ENCODE data around the gene NDUFV3. TPM values are rescaled to one million over a fixed set of nuclear protein-coding genes. Genes with fewer than 3 reads are reported as not detected.

Gene NDUFV3
- polyA plus RNA-seq, 1 donor (not counting 4 experiments of a cell fraction or from before 2014, with no cell fraction given), result 28.9 TPM

- H3K9me1 ChIP-seq (ENCODE audit: control insufficient read depth, extremely low read depth, insufficient read depth, low read length), result no peaks in the 10 kb centered on the region
- FAIRE-seq (no peak), DNase-seq (ENCODE audit: low read depth, low spot score) (no peak)
- peaks cover 61 to 66% of the 10 kb centered on the region in 2 experiments for H3K36me3 ChIP-seq (ENCODE audit: control insufficient read depth in 2 of 2, extremely low read depth in 1 of 2, insufficient read depth in 2 of 2, low read length in 2 of 2)
- no peak overlapping the region for H3K4me3 ChIP-seq (ENCODE audit: control insufficient read depth in 2 of 3, extremely low read depth in 1 of 3, insufficient read depth in 2 of 3, low read depth in 1 of 3, low read length in 3 of 3)
- peaks cover 53% of the 10 kb centered on the region for H3K79me2 ChIP-seq (ENCODE audit: control insufficient read depth, insufficient read depth, low read length)
- H3K9ac ChIP-seq (ENCODE audit: control insufficient read depth, extremely low read depth, insufficient read depth, low read length), result no peak overlapping the region
- H3K4me2 ChIP-seq (ENCODE audit: control insufficient read depth, extremely low read depth, insufficient read depth, low read depth, low read length), result no peak overlapping the region
- no peaks in the 10 kb centered on the region for H3K27me3 ChIP-seq (ENCODE audit: control insufficient read depth, extremely low read depth, insufficient read depth, low read length)
- dilution Hi-C loops (cut with MboI; ENCODE audit: extremely low pct_ligation_motif_present, low sequenced_read_pairs), result no loop called here
- H4K20me1 ChIP-seq (ENCODE audit: control insufficient read depth, extremely low read depth, insufficient read depth, low read length), result peaks cover 18% of the 10 kb centered on the region
- no peaks in the 10 kb centered on the region for H3K4me1 ChIP-seq (ENCODE audit: control insufficient read depth, extremely low read depth, insufficient read depth, low read length)
- H3K27ac ChIP-seq (ENCODE audit: control insufficient read depth, insufficient read depth, low read length), result no peak overlapping the region
- H2AFZ ChIP-seq (ENCODE audit: control insufficient read depth, low read length), result no peak overlapping the region
- H3K9me3 ChIP-seq (ENCODE audit: control insufficient read depth, low read depth, low read length), result no peaks in the 10 kb centered on the region
- TF ChIP-seq EZH2 (IDR thresholded peaks at IDR 0.05; ENCODE audit: low read length), result no peak
- TF ChIP-seq, protein P1, sequence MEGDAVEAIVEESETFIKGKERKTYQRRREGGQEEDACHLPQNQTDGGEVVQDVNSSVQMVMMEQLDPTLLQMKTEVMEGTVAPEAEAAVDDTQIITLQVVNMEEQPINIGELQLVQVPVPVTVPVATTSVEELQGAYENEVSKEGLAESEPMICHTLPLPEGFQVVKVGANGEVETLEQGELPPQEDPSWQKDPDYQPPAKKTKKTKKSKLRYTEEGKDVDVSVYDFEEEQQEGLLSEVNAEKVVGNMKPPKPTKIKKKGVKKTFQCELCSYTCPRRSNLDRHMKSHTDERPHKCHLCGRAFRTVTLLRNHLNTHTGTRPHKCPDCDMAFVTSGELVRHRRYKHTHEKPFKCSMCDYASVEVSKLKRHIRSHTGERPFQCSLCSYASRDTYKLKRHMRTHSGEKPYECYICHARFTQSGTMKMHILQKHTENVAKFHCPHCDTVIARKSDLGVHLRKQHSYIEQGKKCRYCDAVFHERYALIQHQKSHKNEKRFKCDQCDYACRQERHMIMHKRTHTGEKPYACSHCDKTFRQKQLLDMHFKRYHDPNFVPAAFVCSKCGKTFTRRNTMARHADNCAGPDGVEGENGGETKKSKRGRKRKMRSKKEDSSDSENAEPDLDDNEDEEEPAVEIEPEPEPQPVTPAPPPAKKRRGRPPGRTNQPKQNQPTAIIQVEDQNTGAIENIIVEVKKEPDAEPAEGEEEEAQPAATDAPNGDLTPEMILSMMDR (optimal IDR thresholded peaks at IDR 0.05 in 1 of 3, IDR thresholded peaks at IDR 0.05 in 1 of 3, conservative IDR thresholded peaks at IDR 0.05 in 1 of 3; ENCODE audit: extremely low read depth in 1 of 3, insufficient read depth in 2 of 3, low read length in 3 of 3), result no peak
Measured at GRCh38 chr21:42855171-42855936, 37.8 kb upstream of the NDUFV3 start.

DNA sequence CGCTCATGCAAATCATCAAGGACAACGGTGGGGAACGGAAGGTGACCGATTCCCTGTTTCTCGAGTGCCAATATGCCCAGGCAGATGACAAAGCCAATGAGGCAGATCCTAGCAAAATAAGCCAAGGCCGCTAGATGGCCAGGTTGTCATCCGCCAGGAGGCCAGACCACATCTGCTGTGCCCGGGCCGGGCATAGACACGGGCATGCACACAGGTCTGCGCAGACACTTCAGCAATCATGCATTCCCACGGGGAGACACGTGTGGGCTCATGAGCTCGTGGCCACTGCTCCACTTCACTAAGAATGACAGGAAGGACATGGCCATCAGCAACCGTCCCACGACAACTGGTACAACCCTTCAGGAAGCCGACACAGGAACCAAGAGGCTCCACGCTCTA is 37.2 kb upstream of the NDUFV3 start:
- Histone ChIP-seq H2AFZ (ENCODE audit: control insufficient read depth, low read length) (no peak overlapping the region), H3K9me3 (ENCODE audit: control insufficient read depth, low read depth, low read length) (no peaks in the 10 kb centered on the region), H3K79me2 (ENCODE audit: control insufficient read depth, insufficient read depth, low read length) (peaks cover 54% of the 10 kb centered on the region), H4K20me1 (ENCODE audit: control insufficient read depth, extremely low read depth, insufficient read depth, low read length) (peaks cover 18% of the 10 kb centered on the region), H3K27me3 (ENCODE audit: control insufficient read depth, extremely low read depth, insufficient read depth, low read length) (no peaks in the 10 kb centered on the region), H3K36me3 (ENCODE audit: control insufficient read depth in 2 of 2, extremely low read depth in 1 of 2, insufficient read depth in 2 of 2, low read length in 2 of 2) (peaks cover 58 to 63% of the 10 kb centered on the region in 2 experiments), H3K4me3 (ENCODE audit: control insufficient read depth in 2 of 3, extremely low read depth in 1 of 3, insufficient read depth in 2 of 3, low read depth in 1 of 3, low read length in 3 of 3) (no peak overlapping the region), H3K4me1 (ENCODE audit: control insufficient read depth, extremely low read depth, insufficient read depth, low read length) (no peaks in the 10 kb centered on the region), H3K27ac (ENCODE audit: control insufficient read depth, insufficient read depth, low read length) (no peak overlapping the region), H3K9ac (ENCODE audit: control insufficient read depth, extremely low read depth, insufficient read depth, low read length) (no peak overlapping the region), H3K9me1 (ENCODE audit: control insufficient read depth, extremely low read depth, insufficient read depth, low read length) (no peaks in the 10 kb centered on the region), H3K4me2 (ENCODE audit: control insufficient read depth, extremely low read depth, insufficient read depth, low read depth, low read length) (no peak overlapping the region)
- dilution Hi-C loops (cut with MboI; ENCODE audit: extremely low pct_ligation_motif_present, low sequenced_read_pairs), result no loop called here
- no peak for TF ChIP-seq EZH2 (IDR thresholded peaks at IDR 0.05; ENCODE audit: low read length)
- DNase-seq (ENCODE audit: low read depth, low spot score) (no peak), FAIRE-seq (no peak)
